Choroid plexus epithelial cell (primary cell): ENCODE data around the gene SGCA.
A peak's percentile ranks its signal among the peaks of the same experiment; 100 is the strongest.

Source experiments
- DNase-seq: peaks from one replicate; pipeline ENCODE4 v3.0.0-alpha.2; 2010; ENCODE audit warnings: low read depth
- H3K4me3 ChIP-seq: 2 replicates; pipeline ENCODE4 v1.5.1; 2011; ENCODE audit warnings: low read depth, mild to moderate bottlenecking, control low read depth, low read length, moderate library complexity
- TF ChIP-seq, protein P1 (sequence below): conservative IDR thresholded peaks from 2 replicates; pipeline ENCODE4 v1.5.1; 2011; ENCODE audit warnings: low read depth, mild to moderate bottlenecking, control low read depth, inconsistent platforms, low read length, moderate library complexity

Gene SGCA

DNA sequence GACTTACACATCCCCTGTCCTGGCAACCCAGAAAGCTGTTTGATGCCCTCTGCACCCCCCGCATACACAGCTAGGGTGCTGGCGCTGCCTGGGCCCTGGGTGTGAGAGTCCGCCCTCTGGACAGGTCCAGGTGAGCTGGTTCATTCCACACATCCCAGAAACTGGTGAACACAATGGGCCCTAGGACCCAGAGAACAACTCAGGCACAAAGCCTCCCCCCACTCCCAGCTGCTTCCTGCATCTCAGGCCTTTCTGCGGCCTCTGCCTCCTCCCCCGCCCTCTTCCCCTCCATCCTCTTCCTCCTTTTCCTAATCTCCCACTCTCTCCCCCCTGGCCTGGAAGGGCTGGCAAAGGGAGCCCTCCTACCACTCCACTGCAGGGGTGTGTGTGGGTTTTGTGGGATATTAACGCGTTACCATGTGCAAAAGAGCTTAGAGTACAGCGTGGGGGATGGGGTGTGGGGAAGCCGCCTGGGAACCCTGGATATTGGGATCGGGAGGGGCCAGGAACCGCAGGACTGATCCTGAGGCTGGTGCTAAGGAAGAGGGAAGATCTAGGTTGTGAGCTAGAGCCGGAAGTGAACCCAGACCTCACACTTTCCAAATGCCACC lies 13.8 kb upstream of the SGCA start:
- TF ChIP-seq, protein P1, sequence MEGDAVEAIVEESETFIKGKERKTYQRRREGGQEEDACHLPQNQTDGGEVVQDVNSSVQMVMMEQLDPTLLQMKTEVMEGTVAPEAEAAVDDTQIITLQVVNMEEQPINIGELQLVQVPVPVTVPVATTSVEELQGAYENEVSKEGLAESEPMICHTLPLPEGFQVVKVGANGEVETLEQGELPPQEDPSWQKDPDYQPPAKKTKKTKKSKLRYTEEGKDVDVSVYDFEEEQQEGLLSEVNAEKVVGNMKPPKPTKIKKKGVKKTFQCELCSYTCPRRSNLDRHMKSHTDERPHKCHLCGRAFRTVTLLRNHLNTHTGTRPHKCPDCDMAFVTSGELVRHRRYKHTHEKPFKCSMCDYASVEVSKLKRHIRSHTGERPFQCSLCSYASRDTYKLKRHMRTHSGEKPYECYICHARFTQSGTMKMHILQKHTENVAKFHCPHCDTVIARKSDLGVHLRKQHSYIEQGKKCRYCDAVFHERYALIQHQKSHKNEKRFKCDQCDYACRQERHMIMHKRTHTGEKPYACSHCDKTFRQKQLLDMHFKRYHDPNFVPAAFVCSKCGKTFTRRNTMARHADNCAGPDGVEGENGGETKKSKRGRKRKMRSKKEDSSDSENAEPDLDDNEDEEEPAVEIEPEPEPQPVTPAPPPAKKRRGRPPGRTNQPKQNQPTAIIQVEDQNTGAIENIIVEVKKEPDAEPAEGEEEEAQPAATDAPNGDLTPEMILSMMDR, result peak; percentile 14
- peak overlapping the region; percentile 86 for H3K4me3 ChIP-seq
- DNase-seq, result peak; percentile 89

DNA sequence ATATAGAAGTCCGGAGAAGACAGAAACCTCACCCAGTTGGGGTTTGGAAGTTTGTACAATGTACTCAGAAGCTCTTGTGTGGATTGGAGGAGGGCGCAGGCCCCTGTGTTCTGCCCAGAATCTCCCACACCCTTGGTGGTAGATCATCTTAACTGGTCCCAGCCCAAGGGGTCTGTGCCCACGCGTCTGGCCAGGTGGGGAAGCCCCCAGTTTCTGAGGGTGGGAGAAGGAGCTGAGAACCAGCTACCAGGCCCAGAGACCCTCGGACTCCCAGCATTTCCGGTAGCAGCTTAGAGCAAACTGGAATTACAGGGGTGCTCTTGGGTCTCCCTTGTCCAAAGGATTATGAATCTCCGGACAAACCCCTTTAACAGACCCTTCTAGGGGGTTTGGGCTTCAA lies 13.1 kb upstream of the SGCA start:
- TF ChIP-seq, protein P1, result no peak
- no peak overlapping the region for H3K4me3 ChIP-seq
- no peak for DNase-seq

DNA sequence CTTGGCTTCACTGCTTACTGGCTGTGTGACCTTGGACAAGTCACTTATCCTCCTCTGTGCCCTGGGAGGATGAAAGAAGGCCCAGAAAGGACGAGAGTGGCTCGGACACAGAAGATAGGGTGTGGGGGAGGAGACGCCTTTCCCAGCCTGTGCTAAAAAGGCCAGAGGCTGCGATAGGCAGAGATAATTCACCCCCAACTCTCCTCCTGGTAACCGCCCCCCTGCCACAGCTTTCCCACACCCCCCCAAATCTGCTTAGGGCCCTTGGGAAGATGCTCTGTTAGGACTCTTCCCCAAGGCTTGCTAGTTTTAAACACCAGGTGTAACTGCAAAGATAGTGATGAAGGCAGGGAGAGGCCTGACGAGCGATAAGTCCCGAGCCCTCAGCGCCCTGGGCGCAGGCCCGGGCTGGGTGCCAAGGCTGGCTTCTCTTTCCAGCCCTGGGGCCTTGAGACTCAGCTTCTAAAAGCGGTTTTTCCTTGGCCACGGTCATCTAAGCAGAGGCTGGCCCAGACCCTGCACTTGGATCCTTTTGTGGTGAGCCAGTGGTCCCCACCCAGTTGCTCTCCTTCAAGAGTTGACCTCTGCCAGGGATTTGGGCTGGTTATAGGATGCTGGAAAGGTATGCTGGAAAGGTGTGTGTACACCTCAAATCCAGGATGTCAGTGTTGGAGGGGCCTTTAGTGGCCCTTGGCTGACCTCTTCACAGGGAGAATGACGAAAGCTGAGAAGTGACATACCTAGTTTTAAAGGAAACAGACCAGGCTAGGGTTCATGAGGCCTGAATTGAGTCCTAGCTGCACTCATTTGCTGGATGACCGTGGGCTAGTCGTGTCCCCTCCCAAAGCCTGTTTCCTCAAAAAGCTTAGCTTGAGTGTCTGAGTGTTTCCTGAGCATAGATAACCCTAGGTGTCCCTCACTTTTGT lies 11.9 kb upstream of the SGCA start:
- no peak overlapping the region for H3K4me3 ChIP-seq
- TF ChIP-seq, protein P1, result no peak
- DNase-seq, result no peak

DNA sequence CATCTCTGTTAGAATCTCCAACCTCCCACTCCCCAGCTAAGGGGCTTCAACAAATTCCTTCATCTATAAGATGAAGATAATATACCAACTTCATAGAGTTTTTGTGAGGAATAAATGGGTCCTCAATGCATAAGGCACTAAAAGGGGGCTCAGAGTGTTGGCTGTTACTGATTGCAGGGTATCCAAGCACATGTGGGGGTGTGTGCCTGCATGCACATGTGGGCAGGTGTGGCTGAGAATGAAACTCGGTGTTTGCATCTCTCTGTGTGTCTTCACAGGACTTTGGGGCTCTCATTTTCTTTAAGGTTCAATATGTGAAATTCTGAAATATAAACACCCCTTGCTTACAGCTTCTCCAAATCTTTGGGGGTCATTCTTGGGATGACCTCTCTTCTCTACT lies 11.2 kb upstream of the SGCA start:
- no peak overlapping the region for H3K4me3 ChIP-seq
- no peak for DNase-seq
- TF ChIP-seq, protein P1, result no peak

DNA sequence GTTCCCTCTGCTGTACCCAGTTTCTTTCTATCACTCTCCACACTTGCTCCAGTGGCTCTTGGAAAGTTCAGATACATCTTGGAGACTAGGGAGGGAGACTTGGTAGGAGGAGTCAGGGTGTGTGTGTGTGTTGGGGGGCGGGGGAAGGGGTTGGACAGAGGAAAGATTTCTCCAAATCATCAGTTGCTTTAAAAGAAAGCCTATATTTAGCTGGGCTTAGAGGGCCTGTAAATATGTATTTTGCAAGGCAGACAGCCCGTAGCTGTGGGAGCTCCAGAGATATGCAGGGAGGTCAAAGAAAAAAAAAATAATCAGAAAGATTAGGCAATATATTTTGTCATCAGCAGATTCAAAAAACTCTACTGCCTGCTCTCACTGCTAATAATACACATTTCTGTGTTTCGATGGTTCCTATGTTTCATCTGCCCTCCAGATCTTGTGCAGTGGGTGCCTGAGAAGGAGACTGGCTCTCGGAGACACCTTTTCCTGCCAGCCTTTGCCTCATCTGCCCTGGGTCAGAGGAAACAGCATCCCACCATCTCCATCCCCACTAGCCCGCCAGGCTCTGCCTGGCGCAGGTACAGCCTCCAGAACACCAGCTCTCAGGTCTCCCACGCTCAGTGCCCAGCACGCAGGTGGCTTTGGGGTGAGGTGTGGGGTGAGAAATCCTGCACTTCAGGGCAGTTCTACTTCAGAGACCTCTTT lies 10.5 kb upstream of the SGCA start:
- peak; percentile 87 for DNase-seq
- no peak overlapping the region for H3K4me3 ChIP-seq
- TF ChIP-seq, protein P1, result no peak

DNA sequence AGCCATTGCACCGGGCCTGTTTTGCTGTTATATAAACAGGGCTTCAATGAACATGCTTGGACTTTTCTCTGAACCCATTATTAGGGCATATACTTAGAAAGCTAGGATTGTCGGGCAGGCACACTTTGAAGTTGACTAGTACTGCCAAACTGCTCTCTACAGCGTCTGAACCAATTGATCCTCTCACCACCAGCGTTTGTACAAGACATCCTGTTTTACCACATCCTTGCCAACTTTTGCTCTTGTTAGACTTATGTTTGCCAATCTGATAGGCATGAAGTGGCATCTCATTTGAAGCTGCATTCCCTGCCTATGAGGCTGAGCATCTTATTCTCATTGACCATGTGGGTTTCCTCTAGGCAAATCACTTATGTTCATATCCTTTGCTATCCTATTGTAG lies 7.9 kb upstream of the SGCA start:
- TF ChIP-seq, protein P1, result no peak
- no peak for DNase-seq
- no peak overlapping the region for H3K4me3 ChIP-seq
